RPMI7951 (cell line): ENCODE results near the gene STRADB. TPM values are rescaled to one million over a fixed set of nuclear protein-coding genes. Genes with fewer than 3 reads are reported as not detected.
A peak's percentile ranks its signal among the peaks of the same experiment; 100 is the strongest.

ENCODE experiments used
- DNase-seq: peaks from one replicate; pipeline ENCODE4 v3.0.0-alpha.2; 2012; ENCODE audit warnings: low read depth
- total RNA-seq: library from RNA; depleted of rRNA; stranded (reverse); fragments of >200 nt; shearing (Covaris generic); gene quantifications from 2 replicates; pipeline ENCODE4 v1.2.3, GENCODE V29; 2014

Gene STRADB
- total RNA-seq, 1 experiment from 2014 or later, result 83.4 TPM

GRCh38 chr2:201466050-201466675, 14.6 kb downstream of the STRADB start:
- peak; percentile 85 for DNase-seq

GRCh38 chr2:201467666-201468065, 16.1 kb downstream of the STRADB start:
- peak; percentile 48 for DNase-seq

GRCh38 chr2:201470821-201471731, 19.5 kb downstream of the STRADB start:
- peak; percentile 76 for DNase-seq

GRCh38 chr2:201471732-201472393, 20.3 kb downstream of the STRADB start:
- peak; percentile 66 for DNase-seq

GRCh38 chr2:201472411-201472810, 20.9 kb downstream of the STRADB start:
- DNase-seq, result no peak

GRCh38 chr2:201482543-201482942, 31.0 kb downstream of the STRADB start:
- DNase-seq, result no peak

- peak; percentile 73 for DNase-seq
Measured at GRCh38 chr2:201483342-201483741, 31.8 kb downstream of the STRADB start.

GRCh38 chr2:201483758-201484157, 32.2 kb downstream of the STRADB start:
- peak; percentile 13 for DNase-seq

- DNase-seq, result peak; percentile 92
Measured at GRCh38 chr2:201484805-201485204, 33.3 kb downstream of the STRADB start.

- DNase-seq, result no peak
Measured at GRCh38 chr2:201490291-201490690, 38.8 kb downstream of the STRADB start.

GRCh38 chr2:201496785-201497184, 45.2 kb downstream of the STRADB start:
- DNase-seq, result no peak

- peak; percentile 66 for DNase-seq
Measured at GRCh38 chr2:201500534-201500933, 49.0 kb downstream of the STRADB start.

GRCh38 chr2:201502713-201503112, 51.2 kb downstream of the STRADB start:
- no peak for DNase-seq

GRCh38 chr2:201507725-201508124, 56.2 kb downstream of the STRADB start:
- no peak for DNase-seq

GRCh38 chr2:201513271-201513670, 61.7 kb downstream of the STRADB start:
- no peak for DNase-seq

GRCh38 chr2:201515573-201516246, 64.2 kb downstream of the STRADB start:
- DNase-seq, result no peak

- DNase-seq, result peak; percentile 8
Measured at GRCh38 chr2:201517094-201517493, 65.6 kb downstream of the STRADB start.

- DNase-seq, result no peak
Measured at GRCh38 chr2:201520201-201520600, 68.7 kb downstream of the STRADB start.

GRCh38 chr2:201522965-201523364, 71.4 kb downstream of the STRADB start:
- no peak for DNase-seq

- DNase-seq, result no peak
Measured at GRCh38 chr2:201523506-201523905, 72.0 kb downstream of the STRADB start.
